ENCODE measurements around the gene THRA. TPM values are rescaled to one million over a fixed set of nuclear protein-coding genes. Genes with fewer than 3 reads are reported as not detected.

THRA gene
- total RNA-seq, 4 donors from 2014 or later = 34.0 to 52.9 (median 44.8) TPM

GRCh38 chr17:40068584-40068916 lies 5.8 kb downstream of the THRA start:
- peak overlapping the region; percentile 92 to 94 (median 93) for H3K27ac ChIP-seq
- peaks cover 83 to 89% of the 10 kb centered on the region in 2 donors for H3K4me1 ChIP-seq
- H3K4me3 ChIP-seq (replicated peaks in 1 of 3) = no peak overlapping the region
- no peaks in the 10 kb centered on the region for H3K27me3 ChIP-seq
- intact Hi-C loops (cut with DNase I) = loop anchor here (10.0 kb wide), 1 partner anchor 96 kb away; no protein-coding TSS in a partner anchor
- no peak for DNase-seq
- TF ChIP-seq CTCF (IDR thresholded peaks at IDR 0.05) = no peak
- TF ChIP-seq POLR2A (IDR thresholded peaks at IDR 0.05) = no peak
- H3K9me3 ChIP-seq = no peaks in the 10 kb centered on the region
- WGBS, 2 donors = 7 to 15% methylated on average over 5 of the region's 5 CpGs
- no peaks in the 10 kb centered on the region for H3K36me3 ChIP-seq

- intact Hi-C loops (cut with DNase I) = loop anchor here (10.0 kb wide), 1 partner anchor 96 kb away; no protein-coding TSS in a partner anchor
- WGBS, 2 donors = 3 to 8% methylated on average over 13 of the region's 14 CpGs
- peak overlapping the region; percentile 92 to 94 (median 93) for H3K27ac ChIP-seq
- peak in 1 of 2 donors; percentile 54 for TF ChIP-seq POLR2A (IDR thresholded peaks at IDR 0.05)
- TF ChIP-seq CTCF (IDR thresholded peaks at IDR 0.05) = no peak
- H3K4me1 ChIP-seq = peaks cover 83 to 91% of the 10 kb centered on the region in 2 donors
- no peaks in the 10 kb centered on the region for H3K9me3 ChIP-seq
- H3K27me3 ChIP-seq = no peaks in the 10 kb centered on the region
- H3K36me3 ChIP-seq = no peaks in the 10 kb centered on the region
- peak; percentile 95 to 96 for DNase-seq
- H3K4me3 ChIP-seq (replicated peaks in 1 of 3) = peak overlapping the region in 1 of 3 donors; percentile 11
Observed at GRCh38 chr17:40068917-40069750, 6.4 kb downstream of the THRA start.

GRCh38 chr17:40069751-40070708 lies 7.3 kb downstream of the THRA start:
- DNase-seq = peak; percentile 61 to 63
- peak in 1 of 6 experiments; percentile 23 for TF ChIP-seq CTCF (IDR thresholded peaks at IDR 0.05)
- TF ChIP-seq POLR2A (IDR thresholded peaks at IDR 0.05) = no peak
- H3K4me1 ChIP-seq = peaks cover 83 to 91% of the 10 kb centered on the region in 2 donors
- intact Hi-C loops (cut with DNase I) = loop anchor here (10.0 kb wide), 1 partner anchor 95 kb away; no protein-coding TSS in a partner anchor
- 15 to 44% methylated on average over 8 to 11 of the region's 14 CpGs for WGBS, 2 donors
- no peaks in the 10 kb centered on the region for H3K27me3 ChIP-seq
- H3K27ac ChIP-seq = peak overlapping the region; percentile 92 to 94 (median 93)
- H3K36me3 ChIP-seq = no peaks in the 10 kb centered on the region
- peak overlapping the region in 1 of 3 donors; percentile 11 for H3K4me3 ChIP-seq (replicated peaks in 1 of 3)
- no peaks in the 10 kb centered on the region for H3K9me3 ChIP-seq

- Histone ChIP-seq H3K27me3 (no peaks in the 10 kb centered on the region), H3K4me1 (peaks cover 83 to 91% of the 10 kb centered on the region in 2 donors), H3K4me3 (replicated peaks in 1 of 3) (no peak overlapping the region), H3K27ac (peak overlapping the region; percentile 92 to 94 (median 93)), H3K9me3 (no peaks in the 10 kb centered on the region), H3K36me3 (no peaks in the 10 kb centered on the region)
- intact Hi-C loops (cut with DNase I) = no loop called here
- no peak for TF ChIP-seq POLR2A (IDR thresholded peaks at IDR 0.05)
- TF ChIP-seq CTCF (IDR thresholded peaks at IDR 0.05) = no peak
- WGBS, 2 donors = 46 to 53% methylated on average over 8 of the region's 8 CpGs
- DNase-seq = peak in 1 of 2 donors; percentile 21
Observed at GRCh38 chr17:40070709-40071312, 8.0 kb downstream of the THRA start.

All from thyroid gland (tissue), 4 donors.